M059J (cell line): ENCODE measurements around the gene CADM1. TPM values are rescaled to one million over a fixed set of nuclear protein-coding genes. Genes with fewer than 3 reads are reported as not detected.

ENCODE experiments used
- DNase-seq: peaks from one replicate; pipeline ENCODE4 v3.0.0-alpha.2; 2012; ENCODE audit warnings: low read depth
- total RNA-seq: library from RNA; depleted of rRNA; stranded (reverse); fragments of >200 nt; shearing (Covaris generic); gene quantifications from 2 replicates; pipeline ENCODE4 v1.2.3, GENCODE V29; 2014

The CADM1 gene
- total RNA-seq, 1 experiment from 2014 or later, result 71.9 TPM

GRCh38 chr11:115446214-115446613 lies 58.0 kb downstream of the CADM1 start:
- no peak for DNase-seq

GRCh38 chr11:115444542-115444941 lies 59.7 kb downstream of the CADM1 start:
- DNase-seq, result no peak

GRCh38 chr11:115439969-115440540 lies 64.2 kb downstream of the CADM1 start:
- no peak for DNase-seq

- DNase-seq, result peak; percentile 72
These were observed 64.8 kb downstream of the CADM1 start for GRCh38 chr11:115439385-115439784.

DNA sequence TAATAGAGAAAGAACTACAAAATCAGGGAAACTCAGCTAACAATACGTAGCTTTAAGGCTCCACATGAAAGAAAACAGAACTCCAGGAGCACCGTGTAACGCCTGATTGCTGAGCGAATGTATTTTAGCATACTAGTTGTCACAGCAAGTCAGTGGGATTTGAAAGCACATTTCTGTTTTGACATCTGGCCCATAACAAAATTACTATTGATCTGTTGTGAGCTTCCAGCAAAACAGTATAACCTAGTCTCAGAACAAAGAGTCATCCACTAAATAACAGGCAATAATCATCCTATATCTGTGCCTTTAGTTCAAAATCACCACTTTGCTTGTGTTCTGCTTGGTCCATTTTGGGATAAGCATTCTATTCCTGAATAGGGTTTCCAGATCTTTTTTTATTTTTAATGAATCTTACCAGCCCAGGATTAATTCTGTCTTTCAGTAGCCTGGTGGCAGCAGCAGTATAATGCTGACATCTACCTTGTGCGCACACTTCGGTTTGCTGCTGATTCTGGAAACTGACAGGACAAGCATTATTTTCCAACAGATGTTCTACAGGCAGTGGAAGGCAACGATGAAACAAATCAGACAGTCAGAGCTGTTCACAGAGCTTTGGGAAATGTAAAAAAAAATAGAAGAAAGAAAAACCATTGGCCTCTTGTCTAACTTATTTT lies 66.2 kb downstream of the CADM1 start:
- no peak for DNase-seq

DNA sequence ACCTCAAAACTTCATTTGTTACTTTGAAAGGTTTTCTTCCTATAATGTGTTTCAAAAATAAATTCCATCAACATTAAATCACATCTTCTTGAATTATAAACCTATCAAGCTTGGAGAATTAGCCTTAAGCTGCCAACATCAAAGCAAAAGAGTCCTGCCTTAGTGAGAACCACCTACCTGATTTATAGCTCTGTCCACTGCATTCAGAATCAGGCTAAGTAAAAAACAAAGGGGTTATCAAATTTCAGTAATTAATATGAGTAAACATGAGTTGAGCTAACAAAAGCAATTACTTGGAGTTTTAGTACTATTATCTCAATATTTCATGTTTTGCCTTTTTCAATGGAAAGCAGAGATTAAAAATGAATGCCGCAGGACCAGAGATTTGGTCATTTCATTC lies 73.9 kb downstream of the CADM1 start:
- no peak for DNase-seq

GRCh38 chr11:115428306-115428705 lies 75.9 kb downstream of the CADM1 start:
- no peak for DNase-seq

- no peak for DNase-seq
These were observed 78.4 kb downstream of the CADM1 start for GRCh38 chr11:115425816-115426215.

DNA sequence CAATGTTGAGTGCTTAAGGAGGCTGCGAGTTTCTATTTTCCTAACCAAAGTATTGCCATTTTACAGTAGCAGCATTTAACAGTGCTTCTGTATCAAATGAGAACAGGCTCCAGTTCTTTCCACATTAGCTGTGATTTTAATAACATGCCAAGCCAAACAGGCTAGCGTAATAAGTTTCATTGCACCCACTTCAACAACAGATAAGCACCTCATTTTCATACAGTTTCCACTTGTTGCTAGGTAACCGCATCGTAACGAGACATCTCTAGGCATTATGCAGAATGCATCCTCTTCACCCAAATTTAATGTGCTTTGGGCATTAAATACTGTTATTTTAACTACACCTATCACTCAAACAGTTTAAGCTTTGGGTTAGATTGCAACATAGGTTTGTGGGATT lies 79.0 kb downstream of the CADM1 start:
- DNase-seq, result no peak

DNA sequence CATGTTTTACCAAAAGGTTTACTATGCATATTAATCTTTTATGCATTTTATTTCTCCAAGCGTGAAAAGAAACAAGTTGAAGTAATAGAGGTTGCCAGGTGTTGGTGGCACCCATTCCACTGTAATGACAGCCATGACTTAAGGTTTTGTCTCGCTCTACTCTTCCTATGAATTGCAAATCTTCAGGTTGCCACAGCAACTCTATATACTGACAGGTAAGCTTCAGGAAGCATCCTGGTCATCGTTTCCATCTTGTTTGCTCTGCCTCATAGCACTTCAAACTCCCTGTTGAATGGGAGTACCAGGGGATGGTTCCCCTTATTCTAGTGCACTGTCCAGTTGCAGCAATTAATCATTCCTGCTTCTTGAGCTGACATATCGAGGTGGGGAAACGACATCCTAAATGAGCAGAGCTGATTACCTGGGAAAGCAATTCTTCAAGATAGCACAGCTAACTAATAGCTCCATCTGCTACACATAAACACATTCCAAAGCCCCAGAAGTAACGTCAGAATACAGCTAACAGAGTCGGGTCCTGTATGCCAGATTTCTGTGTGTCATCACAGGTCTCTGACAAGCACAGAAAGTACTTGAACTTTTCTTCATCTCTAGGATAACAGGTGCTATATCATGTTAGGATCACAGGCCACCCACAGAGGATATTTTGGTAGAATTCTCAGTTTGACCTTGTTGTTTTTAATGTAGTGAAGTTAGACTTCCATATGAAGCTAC lies 80.3 kb downstream of the CADM1 start:
- DNase-seq, result no peak

GRCh38 chr11:115421992-115422689 lies 82.1 kb downstream of the CADM1 start:
- DNase-seq, result no peak

- no peak for DNase-seq
These were observed 82.7 kb downstream of the CADM1 start for GRCh38 chr11:115421352-115421991.

DNA sequence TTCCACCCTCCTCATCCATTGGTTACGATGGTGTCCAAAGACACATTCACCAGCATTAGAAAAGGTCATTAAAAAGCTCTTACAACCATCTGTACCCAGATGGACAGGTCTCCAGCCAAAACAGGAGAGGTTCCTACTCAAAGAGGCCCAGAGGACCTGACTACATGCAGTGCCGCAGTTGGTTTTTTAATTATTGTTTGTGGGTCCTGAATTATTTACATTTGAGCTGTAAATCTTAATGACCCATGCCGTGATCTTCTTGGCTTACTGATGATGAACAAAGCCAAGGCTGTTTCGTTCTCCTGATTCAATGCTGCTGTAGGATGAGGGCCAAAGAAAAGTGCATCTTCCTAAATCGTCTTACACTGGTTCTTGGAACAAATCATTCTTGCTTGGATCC lies 83.7 kb downstream of the CADM1 start:
- no peak for DNase-seq

GRCh38 chr11:115418626-115419025 lies 85.6 kb downstream of the CADM1 start:
- no peak for DNase-seq

DNA sequence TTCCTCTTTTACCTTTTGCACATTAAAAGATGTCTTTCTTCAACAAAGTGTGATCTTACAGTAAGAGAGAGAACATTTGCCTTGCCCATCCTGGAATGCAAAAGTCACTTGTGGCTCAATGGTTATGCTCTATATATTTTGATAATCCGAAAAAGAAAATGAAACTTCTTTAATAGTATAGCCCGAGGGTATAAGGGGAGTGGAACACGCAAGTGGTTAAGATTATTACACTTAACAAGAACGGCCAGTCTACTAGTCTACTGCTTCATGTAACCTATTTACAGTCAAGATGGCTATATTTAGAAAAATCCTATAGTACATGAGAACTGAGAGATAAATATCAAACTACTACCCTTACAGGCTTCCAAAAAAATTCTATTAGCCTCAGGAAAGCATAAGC lies 86.1 kb downstream of the CADM1 start:
- peak; percentile 32 for DNase-seq

DNA sequence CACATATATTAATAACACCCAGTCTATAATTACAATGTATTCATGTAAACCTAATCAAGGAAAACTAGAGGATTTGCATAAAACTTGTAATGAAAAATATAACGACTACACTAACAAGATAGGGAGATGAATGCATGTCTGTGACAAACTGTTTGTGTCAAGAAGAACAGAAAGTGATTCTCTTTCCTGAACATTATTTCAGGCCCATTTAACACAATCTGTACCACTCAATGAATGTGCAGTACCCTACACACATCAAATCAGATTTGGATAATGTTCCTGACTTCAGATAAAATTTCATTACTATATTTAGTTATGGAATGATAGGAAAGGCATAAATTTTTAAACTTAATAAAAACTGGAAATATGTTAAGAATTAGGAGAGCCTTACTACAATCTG lies 93.1 kb downstream of the CADM1 start:
- no peak for DNase-seq

DNA sequence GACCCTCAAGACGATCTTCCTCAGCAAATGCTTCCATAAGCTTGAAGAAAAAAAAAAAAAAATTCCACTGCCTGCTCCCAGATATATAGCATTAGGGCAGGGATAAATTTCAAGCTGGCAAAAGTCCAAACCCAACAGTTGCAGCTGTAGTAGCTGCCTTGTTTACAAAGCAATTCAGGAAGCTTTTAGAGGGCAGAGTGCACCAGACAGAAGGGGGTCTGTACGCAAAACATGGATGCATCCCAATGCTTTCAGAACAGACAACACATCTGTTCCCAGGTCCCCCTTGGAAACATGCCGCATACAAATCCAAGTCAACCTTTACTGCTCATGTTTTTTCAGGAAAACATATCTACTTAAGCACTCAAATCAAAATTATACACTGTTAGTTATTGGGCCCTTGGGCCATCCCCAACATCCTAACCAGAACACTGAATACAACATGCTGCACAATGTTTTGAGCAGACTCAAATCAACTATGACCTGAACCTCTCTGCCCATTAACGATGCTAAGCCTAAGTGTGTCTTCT lies 94.5 kb downstream of the CADM1 start:
- DNase-seq, result no peak

DNA sequence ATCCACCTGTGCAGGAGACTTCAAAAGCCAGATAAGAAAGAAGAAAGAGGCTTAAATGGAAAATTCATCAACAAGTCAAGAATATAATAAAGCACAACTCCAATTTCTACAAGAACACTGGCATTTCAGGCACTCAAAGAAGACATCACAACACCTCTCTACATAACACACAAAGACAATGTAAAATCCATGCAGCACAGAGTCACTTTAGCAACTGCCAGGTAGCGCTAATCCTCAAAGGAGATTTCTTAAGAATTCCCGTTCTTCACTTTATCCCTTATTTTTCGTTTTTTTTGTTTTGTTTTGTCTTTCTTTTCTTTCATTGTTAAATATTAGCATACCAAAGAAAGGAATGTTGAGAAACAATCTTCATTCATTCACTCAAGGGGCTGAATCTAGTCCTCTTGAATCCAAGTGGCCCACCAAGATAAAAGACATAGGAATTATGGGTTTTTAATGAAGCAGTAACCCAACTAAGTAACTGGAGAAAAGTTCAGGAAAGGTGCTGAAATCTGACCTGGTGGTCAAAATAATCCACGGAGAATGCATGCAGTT lies 95.0 kb downstream of the CADM1 start:
- DNase-seq, result no peak

- peak; percentile 34 for DNase-seq
These were observed 95.9 kb downstream of the CADM1 start for GRCh38 chr11:115408036-115408921.

GRCh38 chr11:115407496-115407895 lies 96.7 kb downstream of the CADM1 start:
- DNase-seq, result no peak
